Kidney tubule cell (primary cell): ENCODE measurements around the gene RAB12.
"Not testable (repeated sequence)": the region's sequence is repeated elsewhere in the genome, so short reads cannot be mapped to it uniquely, and the experiment has no call there.

Experiments used
- DNase-seq: peaks from one replicate; pipeline ENCODE4 v3.0.0-alpha.2; 2018; ENCODE audit warnings: low spot score

The RAB12 gene, protein sequence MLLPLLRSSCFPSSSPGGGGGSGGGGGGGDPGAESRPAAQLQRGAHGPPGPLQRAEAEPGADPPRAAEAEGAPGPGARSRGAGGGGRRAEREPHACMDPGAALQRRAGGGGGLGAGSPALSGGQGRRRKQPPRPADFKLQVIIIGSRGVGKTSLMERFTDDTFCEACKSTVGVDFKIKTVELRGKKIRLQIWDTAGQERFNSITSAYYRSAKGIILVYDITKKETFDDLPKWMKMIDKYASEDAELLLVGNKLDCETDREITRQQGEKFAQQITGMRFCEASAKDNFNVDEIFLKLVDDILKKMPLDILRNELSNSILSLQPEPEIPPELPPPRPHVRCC

DNA sequence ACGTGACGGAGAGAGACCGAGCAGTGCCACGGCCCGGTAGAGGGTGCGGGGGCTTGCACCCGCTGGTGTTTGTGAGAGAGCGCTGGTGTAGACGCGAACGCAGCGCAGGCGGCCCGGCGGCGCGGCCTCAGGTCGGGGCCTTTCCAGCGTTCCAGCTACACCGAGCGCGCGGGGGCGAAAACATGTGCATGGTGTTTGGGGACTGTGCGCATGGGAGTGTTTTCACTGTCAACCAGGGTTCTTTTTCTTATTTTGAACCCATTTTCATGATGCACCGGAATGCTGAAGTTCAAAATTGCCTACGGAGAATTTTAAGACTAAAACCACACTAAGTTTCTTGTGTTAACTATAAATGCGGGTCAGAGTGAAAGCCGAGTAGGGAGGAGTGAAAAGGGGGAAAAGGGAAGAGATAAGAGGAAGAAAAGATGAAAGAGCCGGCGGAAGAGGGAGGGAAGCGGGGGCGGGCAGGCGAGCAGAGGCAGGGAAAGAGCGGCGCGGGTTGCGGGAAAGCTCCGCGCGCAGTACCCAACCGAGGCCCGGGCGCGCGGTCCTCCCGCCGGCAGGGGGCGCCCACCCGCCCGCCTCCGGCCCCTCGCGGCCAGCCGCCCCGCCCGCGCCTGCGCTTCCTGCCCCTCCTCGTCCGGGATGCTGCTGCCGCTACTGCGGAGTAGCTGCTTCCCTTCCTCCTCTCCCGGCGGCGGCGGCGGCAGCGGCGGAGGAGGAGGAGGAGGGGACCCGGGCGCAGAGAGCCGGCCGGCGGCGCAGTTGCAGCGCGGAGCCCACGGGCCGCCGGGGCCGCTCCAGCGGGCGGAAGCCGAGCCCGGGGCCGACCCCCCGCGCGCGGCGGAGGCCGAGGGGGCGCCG lies at the start of gene RAB12:
Gene RAB12, plus strand, starts transcription at position 643 of the 864 bp plus-strand sequence. Its CDS starts 3 bp downstream, at position 646.
- peak; percentile 88 for DNase-seq

DNA sequence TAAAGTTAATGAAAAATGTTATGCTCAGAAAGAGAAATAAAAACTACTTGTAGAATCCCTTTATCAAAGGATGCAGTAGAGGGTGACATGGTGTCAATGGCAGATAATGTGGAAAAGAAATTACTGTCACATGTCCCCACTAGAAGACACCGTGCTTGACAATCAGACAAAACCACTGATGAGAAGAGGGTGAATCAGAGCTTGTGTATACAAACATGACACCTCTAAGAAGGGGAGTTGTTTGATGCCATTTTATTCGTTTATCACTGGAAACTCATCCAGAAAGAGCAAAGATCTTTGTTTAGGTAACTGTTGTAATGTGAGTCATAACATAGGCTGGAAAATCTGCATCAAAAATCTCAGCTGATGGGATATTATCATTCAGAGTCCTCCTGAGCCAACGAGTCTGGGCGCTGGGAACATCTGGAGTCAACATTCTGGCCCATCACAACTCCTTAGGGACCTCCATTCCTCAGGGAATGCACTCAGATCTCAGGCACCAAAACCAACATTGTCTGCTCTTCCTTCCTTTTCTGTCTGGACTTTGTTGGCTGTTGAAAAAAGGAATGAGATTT lies 49.5 kb upstream of the RAB12 start:
- DNase-seq: no peak

DNA sequence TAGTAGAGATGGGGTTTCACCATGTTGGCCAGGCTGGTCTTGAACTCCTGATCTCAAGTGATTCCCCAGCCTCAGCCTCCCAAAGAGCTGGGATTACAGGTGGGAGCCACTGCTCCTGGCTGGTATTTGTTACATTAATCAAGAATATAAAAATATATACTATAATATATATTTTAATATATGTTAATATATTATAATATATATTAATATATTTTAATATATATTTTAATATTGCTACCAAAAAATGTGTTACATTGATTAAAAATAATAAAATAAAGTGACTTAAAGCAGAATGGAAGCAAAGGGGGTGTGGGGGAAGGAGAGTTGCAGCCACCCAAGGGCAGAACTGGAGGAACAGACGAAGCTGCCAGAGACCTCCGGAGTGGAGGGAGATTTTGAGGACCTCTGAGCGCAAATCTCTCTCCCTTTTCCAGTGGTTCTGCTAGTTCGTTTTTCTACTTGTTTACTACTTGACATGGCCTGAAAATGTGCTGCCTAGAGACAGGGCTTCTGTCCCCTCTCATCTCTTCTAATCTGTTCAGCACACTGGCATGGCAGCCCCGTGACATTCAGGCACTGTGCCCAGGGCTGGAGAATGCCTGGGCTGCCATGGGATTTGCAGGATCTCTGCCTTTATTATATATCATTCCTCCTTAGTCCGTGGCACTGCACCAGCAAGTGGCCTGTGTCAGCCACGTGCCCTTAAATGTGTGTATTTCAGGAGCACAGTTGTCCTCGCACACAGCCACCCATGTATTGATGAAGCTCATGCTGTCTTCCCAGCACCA lies 47.9 kb upstream of the RAB12 start:
- no peak for DNase-seq

DNA sequence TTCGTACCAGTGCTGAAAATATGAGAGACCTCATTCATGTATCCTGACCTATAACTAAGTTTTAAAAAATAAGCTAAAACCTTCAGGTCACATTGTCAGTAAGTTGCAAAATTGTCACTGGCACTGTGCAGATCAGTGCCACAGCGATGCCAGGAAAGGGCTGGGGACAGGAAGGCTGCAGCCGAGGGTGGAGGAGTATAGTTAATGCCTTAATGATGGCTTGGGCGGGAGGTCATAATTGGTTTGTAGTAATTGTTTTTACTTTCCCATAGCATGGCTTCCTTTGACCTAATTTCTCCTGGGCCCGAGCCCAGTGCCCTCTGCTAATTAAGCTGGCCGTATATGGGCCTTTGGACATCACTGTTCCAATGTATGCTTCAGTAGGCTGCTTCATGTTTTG lies 47.2 kb upstream of the RAB12 start:
- DNase-seq: no peak

DNA sequence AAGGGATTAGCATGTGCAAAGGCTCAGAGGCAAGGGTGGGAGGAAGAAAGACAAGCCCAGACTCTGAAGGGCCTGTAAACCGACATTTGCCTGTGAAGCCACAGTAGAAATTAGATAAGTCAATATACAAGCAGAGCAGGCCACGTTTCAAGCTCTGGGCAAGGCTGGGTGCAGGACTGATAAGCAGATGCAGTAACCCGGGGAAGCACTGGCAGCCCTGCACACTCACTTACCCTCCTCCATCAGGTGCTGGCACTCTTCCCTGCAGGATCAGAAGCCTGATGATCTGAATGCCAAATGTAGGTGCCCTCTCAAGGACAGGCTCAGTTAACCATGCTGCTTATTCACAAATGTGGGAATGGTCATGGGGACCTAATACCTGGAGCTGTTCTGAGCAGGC lies 46.3 kb upstream of the RAB12 start:
- DNase-seq: no peak

DNA sequence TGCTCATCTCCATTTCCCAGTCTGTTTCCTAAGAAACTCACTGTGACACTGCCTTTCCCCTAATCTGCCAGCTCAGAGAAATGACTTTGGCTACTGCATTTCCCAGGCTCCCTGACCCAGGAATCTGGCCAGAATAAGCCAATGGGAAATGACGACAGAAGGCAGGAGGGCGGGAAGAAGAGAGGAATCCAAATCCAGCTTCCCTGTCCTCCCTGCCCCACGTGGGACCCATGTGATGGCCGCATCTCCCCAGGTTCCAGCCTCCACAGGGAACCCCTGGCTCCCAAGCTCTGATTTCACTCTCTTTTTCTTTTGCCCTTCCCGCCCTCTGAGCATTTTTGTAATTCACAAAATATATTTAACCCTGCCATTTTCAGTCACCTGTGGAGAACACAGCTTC lies 37.8 kb upstream of the RAB12 start:
- no peak for DNase-seq

DNA sequence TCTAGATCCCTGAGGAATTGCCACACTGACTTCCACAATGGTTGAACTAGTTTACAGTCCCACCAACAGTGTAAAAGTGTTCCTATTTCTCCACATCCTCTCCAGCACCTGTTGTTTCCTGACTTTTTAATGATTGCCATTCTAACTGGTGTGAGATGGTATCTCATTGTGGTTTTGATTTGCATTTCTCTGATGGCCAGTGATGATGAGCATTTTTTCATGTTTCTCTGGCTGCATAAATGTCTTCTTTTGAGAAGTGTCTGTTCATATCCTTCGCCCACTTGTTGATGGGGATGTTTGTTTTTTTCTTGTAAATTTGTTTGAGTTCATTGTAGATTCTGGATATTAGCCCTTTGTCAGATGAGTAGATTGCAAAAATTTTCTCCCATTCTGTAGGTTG lies 35.5 kb upstream of the RAB12 start:
- not testable (repeated sequence) for DNase-seq

DNA sequence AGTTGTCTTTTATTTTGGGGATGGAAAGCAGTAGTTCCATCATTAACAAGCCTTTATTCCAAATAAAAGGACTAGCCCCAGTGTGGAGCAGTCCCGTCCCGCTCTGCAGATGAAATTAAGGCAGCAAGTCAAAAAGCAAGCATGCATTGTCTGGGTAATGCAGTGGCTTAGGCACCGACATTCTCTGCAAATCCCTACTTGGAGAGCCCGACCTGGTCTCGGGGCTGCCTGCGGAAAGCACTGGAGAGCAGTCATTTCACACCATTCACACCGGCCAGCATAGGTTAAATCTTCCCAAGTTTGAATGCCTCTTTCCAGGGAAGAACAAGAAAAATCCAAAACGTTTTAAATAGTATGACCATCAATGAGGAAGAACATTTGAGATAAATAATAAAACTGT lies 24.4 kb upstream of the RAB12 start:
- no peak for DNase-seq

DNA sequence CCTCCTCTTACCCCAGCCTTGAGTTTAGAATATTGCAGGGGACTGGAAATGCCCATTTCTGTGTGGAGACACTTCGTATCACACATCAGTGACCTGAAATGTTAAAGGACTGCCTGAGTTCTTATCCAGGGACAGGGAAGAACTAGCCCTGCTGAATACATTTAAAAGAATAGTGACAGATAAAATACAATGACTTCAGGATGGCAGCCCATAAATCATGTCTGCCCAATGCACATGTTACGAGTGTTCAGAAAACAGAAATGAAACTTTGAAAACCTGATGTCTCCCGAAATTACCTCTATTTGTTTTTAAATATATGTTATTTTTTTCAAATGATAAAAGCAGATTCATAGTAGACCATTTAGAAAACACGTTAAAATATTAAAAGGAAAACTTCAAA lies 22.3 kb upstream of the RAB12 start:
- no peak for DNase-seq

DNA sequence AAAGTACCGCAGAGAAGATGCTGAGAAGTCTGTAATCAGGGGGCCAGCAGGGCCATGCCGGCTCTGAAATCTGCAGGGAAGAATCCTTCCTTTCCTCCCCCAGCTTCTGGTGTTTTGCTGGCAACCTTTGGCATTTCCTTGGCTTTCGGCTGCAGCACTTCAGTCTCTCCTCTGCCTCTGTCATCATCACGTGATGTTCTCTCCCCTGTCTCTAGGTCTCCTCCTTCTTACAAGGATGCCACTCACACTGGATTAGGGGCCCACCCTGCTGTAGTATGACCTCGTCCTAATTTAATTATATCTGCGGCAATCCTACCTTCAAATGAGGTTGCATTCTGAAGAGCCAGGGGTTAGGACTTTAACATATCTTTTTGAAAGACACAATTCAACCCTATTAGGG lies 13.8 kb upstream of the RAB12 start:
- DNase-seq: no peak

DNA sequence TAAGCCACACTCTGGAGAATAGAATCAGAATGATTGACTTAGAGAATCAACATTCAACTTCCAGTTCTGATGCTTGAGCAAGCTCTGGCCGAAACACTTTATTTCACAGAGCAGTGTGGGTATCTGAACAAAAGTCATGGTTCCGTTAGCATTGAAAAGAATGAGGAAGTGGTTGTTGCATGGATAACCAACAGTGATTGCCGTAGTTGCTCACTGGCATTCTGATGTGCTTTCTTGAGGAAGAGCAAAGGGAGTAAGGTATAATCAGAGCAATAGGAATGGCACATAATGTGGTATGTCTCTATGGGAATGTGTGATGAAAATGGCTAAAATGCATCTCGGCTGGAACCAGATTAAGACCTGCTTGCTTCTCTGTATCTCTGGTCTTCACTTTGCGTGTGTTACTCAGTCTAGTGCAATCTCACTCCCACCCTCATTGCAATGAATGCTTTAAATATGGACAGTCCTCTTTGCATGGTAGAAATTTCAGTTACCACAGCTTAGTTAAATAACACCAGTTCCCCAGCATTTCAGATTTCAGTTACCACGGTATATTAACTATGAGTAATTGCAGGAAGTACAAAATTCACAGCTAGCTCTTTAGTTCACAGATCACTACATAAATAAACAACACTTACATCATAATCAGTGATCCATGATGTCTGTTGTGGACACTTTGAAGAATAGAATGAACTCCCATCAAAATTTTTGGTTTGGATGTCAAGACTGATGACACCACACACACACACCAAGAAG lies 7.8 kb upstream of the RAB12 start:
- DNase-seq: peak; percentile 96

DNA sequence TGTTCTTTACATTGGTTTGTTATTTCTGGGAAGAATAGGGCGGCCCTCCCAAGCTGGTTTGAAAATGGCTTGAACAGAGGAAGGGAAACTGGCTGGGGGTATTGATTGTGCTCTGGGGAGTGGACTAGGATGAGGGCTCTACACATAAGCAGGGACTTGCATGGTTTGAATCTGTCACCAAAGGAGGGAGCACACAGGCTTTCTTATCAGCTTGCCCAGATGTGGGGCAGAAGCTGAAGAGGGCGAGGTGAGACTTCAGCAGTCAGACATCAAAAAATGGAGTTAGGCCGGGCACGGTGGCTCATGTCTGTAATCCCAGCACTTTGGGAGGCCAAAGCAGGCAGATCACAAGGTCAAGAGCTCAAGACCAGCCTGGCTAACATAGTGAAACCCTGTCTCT lies 7.2 kb upstream of the RAB12 start:
- no peak for DNase-seq

DNA sequence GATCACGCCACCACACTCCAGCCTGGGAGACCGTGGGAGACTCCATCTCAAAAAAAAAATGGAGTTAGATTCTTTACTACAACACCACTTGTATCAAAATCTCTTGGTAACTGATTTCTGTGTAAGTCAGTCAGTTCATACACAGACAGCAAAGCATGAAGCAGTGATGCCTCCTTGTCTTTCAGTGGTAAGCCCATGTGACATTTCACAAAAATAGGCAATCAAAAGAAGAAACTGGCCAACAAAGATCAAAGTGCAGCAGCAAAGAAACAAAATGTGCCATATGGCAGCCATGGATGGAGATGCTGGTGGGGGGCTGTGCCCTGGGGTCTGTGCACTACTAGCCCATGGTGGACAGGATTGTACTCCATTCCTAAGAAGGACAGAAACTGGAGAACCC lies 6.7 kb upstream of the RAB12 start:
- no peak for DNase-seq

DNA sequence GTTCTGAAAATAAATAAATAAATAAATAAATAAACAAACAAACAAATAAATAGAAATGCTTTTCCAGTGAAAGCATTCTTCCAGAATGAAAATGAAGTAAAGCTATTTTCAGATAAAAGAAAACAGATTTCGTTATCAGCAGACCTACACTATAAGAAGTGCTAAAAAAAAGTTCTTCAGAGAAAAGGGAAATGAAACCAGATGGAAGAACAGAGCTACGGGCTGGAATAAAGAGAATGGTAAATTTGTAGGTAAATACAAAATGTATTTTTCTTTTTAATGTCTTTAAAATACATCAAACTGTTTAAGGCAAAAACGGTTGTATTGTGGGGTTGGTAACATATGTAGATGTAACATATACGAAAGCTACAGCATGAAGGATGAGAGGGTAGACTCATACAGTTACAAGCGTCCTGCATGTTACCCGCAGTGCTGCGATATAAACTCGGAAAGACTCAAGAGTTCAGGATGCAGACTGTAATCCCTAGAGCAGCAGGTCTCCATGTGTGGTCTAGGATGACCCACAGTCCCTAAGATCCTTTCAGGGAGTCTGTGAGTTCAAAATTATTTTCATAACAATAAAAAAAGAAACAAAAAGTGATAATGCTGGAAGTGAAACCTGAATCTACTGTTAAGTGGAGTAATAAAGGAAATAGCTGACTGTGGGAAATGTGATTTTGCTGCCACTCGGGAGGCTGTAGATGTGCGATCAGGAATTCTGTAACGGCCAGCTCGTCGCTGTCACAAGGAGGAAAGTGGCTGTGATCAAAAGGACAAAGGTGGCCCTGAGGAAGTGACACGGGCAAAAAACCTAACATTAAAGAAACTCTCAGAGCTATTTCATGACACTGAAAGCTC lies 5.3 kb upstream of the RAB12 start:
- no peak for DNase-seq

DNA sequence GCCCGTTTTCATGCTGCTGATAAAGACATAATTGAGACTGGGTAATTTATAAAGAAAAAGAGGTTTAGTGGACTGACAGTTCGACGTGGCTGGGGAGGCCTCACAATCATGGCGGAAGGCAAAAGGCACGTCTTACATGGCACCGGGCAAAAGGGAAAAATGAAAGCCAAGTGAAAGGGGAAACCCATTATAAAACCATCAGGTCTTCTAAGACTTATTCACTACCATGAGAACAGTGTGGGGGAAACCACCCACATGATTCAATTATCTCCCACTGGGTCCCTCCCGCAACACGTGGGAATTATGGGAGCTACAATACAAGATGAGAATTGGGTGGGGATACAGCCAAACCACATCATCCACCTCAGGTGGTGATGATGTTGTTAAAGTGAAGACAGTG lies 3.3 kb upstream of the RAB12 start:
- no peak for DNase-seq

DNA sequence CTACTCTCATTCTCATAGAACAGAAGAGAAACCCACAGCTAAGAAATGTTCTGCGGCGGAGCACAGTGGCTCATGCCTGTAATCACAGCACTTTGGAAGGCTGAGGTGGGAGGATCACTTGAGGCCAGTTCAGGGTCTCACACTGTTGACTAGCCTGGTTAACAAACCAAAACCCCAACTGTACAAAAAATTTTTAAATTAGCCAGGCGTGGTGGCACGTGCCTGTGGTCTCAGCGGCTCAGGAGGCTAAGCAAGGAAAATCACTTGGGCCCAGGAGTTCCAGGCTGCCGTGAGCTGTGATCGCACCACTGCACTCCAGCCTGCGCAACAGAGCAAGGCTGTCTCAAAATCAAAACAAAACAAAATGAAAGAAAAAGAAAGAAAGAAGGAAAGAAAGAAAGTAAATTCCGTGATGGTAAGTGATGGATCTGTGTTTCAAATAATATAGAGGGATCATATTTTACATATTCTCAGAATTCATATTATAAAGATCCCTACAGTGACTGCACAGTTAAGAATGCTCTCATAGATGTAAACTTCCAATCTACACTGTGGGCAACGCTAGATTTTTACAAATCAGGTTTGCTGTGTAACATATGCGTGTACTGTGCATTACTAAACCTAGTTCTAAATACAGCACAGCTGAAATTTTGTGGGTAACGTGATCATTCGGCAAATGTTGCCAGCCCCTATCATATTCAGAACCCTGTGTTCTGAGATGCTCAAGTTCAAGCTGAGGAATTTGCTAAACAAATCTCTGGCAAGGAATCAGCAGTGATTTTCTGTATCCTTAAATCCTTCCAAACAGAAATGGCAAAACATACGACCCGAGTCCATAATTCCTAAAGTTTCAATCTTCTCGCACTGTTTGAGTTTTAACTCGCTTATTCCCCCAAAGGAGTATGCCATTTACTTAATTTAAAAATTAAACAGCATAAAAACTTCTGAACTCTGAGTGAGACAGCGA lies 1.2 kb upstream of the RAB12 start:
- DNase-seq: peak; percentile 61

DNA sequence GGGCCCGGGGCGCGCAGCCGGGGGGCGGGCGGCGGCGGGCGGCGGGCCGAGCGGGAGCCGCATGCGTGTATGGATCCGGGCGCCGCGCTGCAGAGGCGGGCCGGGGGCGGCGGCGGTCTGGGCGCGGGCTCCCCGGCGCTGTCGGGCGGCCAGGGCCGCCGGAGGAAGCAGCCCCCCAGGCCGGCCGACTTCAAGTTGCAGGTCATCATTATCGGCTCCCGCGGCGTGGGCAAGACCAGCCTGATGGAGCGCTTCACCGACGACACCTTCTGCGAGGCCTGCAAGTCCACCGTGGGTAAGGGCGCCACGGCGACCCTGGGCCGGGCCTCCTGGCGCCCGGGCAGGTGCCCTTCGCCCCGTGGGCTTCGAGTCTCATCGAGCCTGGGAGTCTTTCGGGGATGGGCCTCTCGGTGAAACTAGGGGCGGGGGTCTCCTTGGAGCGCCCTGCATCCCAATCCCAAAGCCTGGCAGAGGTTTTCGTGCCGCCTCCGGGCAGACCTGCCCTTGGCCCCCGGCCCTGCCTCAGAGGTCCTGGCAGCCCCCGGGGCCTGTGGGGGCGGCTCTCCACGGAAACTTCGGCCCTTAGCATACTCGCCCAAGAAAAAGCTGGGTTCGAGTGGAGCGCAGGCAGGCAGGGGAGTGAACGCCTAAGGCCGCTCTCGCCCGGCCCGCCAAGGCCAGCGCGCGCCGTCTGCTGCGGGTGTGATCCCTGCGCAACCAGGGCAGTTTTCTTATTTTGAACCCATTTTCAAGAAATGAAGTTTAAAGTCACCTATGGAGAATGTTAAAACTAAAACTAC lies 622 bp downstream of the RAB12 start:
- peak; percentile 26 for DNase-seq

DNA sequence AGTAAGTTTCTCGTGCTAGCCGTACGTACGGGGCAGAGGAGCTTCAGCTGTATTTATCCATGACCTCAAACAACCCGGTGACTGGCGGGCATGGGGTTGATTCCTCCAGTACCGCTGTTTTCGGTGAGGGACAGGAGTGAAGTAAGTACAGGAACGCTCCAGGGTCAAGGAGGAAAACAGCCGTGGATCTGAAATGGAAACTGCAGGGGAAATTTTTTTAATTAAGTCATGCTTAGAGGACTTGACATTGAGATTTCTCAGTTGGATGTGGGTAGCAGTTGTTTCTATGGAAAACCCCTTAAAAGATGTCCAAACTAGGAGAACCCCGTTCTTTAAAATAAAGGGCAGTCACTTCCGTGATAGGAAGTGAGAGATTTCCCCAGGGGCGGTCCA lies 1.2 kb downstream of the RAB12 start:
- no peak for DNase-seq
